Right lobe of liver (tissue), 6 donors: ENCODE data around the gene TCL1B. TPM values are rescaled to one million over a fixed set of nuclear protein-coding genes. Genes with fewer than 3 reads are reported as not detected.

Experiments used
- ATAC-seq, 4 donors: fragments of 200-7000 bp; cut with Tn5 transposase; one replicate each; pipeline ENCODE4 v1.9.1; 2020; ENCODE audit warnings: mild to moderate bottlenecking in 4 of 4, moderate library complexity in 4 of 4
- DNase-seq, 3 donors: peaks; one replicate each; pipeline ENCODE4 v3.0.0-alpha.2; 2020
- H3K27ac ChIP-seq, 3 donors: fragments of 200-600 bp; one replicate each; pipeline ENCODE4 v1.8.0; 2022
- H3K27me3 ChIP-seq, 2 donors: fragments of 200-600 bp; one replicate each; pipeline ENCODE4 v1.8.0; 2022
- H3K36me3 ChIP-seq, 4 donors: fragments of 200-600 bp; sonication (generic) in 1 of 4; one replicate each; pipeline versions ENCODE4 v1.5.1 to v1.8.0; 2017 to 2022; ENCODE audit warnings: control low read depth in 1 of 4
- H3K4me1 ChIP-seq, 4 donors: fragments of 200-600 bp; sonication (generic) in 1 of 4; one replicate each; pipeline versions ENCODE4 v1.5.1 to v1.8.0; 2017 to 2022; ENCODE audit warnings: control low read depth in 1 of 4
- H3K4me3 ChIP-seq, 3 donors: fragments of 200-600 bp; one replicate each; pipeline ENCODE4 v1.8.0; 2022
- H3K9me3 ChIP-seq, 4 donors: fragments of 200-600 bp; sonication (generic) in 1 of 4; one replicate each; pipeline versions ENCODE4 v1.5.1 to v1.8.0; 2017 to 2022; ENCODE audit warnings: control low read depth in 1 of 4
- CTCF ChIP-seq, 4 donors: fragments of 200-600 bp in 3 of 4; fragments of 450-650 bp in 1 of 4; IDR thresholded peaks; one replicate each; pipeline versions ENCODE4 v1.5.1 to v1.8.0; 2016 to 2022; ENCODE audit warnings: antibody characterized with exemption in 4 of 4, mild to moderate bottlenecking in 2 of 4
- POLR2A ChIP-seq: fragments of 450-650 bp; IDR thresholded peaks from one replicate; pipeline ENCODE4 v1.6.1; 2017; ENCODE audit warnings: antibody characterized with exemption, mild to moderate bottlenecking
- WGBS: methylation state at CpG from one replicate; pipeline ENCODE4 v1.1.6; 2018; ENCODE audit warnings: low coverage, low lambda C conversion rate; ENCODE audit not compliant: insufficient coverage; ENCODE audit errors: missing lambda C conversion rate; 5-methylcytosine and 5-hydroxymethylcytosine counted together
- intact Hi-C, 2 donors: fragments of 100-400 bp; cut with DNase I; formaldehyde crosslinking; loops; one replicate each; pipeline versions ENCODE4 v1.11.2 to v1.14.1; 2022
- total RNA-seq, 6 experiments: library from RNA; depleted of rRNA in 2 of 6; stranded (reverse); fragments of >200 nt in 2 of 6; fragmentation: NEBNext Ultra II Directional in 3 of 6; extraction: Animal tissue kit (Norgen Biotek cat#: 25700) in 3 of 6; gene quantifications; one replicate each; pipeline versions ENCODE4 v1.1.0 to v1.2.4, GENCODE V29; 2016 to 2023
- donor health status: DM: no; HTN: yes; CAD: no.
- donor health status: DM: no; HTN: no; CAD: no.
- donor health status: DM: no; HTN: no; CAD: no.
- donor health status: DM: no; HTN: yes; CAD: no.
- donor health status: DM: no; HTN: yes; CAD: no.

The TCL1B gene
- total RNA-seq, 6 experiments from 2014 or later: not detected

DNA sequence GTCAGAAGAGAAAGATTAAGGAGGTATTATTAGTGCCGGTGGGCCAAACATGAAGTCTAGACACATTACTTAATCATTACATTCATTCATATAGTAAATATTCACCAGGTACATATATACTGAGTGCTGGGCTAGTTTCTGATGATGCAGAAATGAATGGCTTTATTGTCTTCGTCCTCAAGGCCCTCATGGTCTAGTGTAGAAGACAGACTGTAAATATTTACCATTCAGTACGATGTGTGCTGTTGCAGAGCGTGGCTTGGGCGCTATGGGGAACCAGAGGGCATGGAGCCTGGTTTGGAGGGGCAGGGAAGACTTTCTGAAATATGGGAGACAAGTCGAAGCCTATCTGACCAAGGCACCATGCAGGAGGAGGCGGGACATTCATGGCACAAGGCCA is 37.0 kb upstream of the TCL1B start:
- no peak for ATAC-seq
- Histone ChIP-seq H3K4me3 (no peak overlapping the region), H3K27me3 (no peaks in the 10 kb centered on the region), H3K27ac (no peak overlapping the region), H3K36me3 (no peaks in the 10 kb centered on the region), H3K4me1 (no peaks in the 10 kb centered on the region), H3K9me3 (no peaks in the 10 kb centered on the region)
- intact Hi-C loops: no loop called here
- TF ChIP-seq CTCF (IDR thresholded peaks at IDR 0.05): no peak
- TF ChIP-seq POLR2A: no peak
- no peak for DNase-seq
- WGBS: 44% methylated on average over 7 of the region's 7 CpGs

DNA sequence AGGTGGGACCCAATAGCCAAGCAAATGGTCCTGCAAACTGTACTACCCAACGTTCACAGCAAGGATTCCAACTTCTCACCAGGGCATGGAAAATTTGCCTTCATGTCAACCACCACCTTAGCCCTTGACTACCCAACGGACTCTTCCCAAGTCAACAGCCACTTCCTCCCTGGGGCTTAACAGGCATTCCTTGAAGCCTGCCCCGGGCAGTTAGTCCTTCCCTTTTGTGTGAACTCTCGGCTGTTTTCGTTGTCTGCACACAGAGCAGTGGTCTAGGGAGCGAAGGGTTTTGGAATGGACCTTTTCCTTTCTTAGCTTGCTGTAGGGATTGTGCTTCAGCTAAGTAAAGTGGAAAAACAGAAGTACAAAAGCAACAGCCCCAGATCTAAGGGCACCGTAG is 35.2 kb upstream of the TCL1B start:
- ATAC-seq: no peak
- no peak overlapping the region for H3K27ac ChIP-seq
- H3K27me3 ChIP-seq: no peaks in the 10 kb centered on the region
- no peaks in the 10 kb centered on the region for H3K4me1 ChIP-seq
- intact Hi-C loops: no loop called here
- no peaks in the 10 kb centered on the region for H3K9me3 ChIP-seq
- 56% methylated on average over 6 of the region's 7 CpGs for WGBS
- TF ChIP-seq CTCF (IDR thresholded peaks at IDR 0.05) (no peak), POLR2A (no peak)
- DNase-seq: no peak
- no peaks in the 10 kb centered on the region for H3K36me3 ChIP-seq
- no peak overlapping the region for H3K4me3 ChIP-seq

- Histone ChIP-seq H3K27ac (no peak overlapping the region), H3K36me3 (no peaks in the 10 kb centered on the region), H3K27me3 (no peaks in the 10 kb centered on the region), H3K4me1 (no peaks in the 10 kb centered on the region), H3K4me3 (no peak overlapping the region), H3K9me3 (no peaks in the 10 kb centered on the region)
- no peak for DNase-seq
- WGBS: 65% methylated on average over 5 of the region's 5 CpGs
- no peak for TF ChIP-seq POLR2A
- TF ChIP-seq CTCF (IDR thresholded peaks at IDR 0.05): no peak
- no peak for ATAC-seq
- intact Hi-C loops: no loop called here
Measured at GRCh38 chr14:95651821-95652583, 34.2 kb upstream of the TCL1B start.

DNA sequence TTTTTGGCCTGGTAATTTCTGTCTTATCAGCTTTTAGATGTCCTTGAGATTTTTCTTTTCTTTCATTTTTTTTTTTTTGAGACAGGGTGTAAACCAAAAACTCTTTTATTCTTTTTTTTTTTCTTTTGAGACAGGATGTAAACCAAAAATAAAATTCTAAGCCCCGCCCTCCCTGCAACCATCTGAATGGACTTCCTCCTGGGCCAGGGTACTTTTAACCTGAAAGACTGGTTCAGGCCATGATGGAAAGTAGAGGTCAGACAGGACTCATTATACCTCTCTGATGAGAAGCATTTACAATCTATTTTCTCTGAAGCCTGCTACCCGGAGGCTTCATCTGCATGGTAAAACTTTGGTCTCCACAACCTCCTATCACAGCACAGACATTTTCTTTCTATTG is 33.5 kb upstream of the TCL1B start:
- no peak for DNase-seq
- 67% methylated on average over 2 of the region's 2 CpGs for WGBS
- no peak for ATAC-seq

More for the DNA sequence above, 33.5 kb upstream of the TCL1B start:
- no peaks in the 10 kb centered on the region for H3K27me3 ChIP-seq
- intact Hi-C loops: no loop called here
- H3K36me3 ChIP-seq: no peaks in the 10 kb centered on the region
- TF ChIP-seq CTCF (IDR thresholded peaks at IDR 0.05) (no peak), POLR2A (no peak)
- H3K27ac ChIP-seq: no peak overlapping the region
- H3K9me3 ChIP-seq: no peaks in the 10 kb centered on the region
- no peaks in the 10 kb centered on the region for H3K4me1 ChIP-seq
- H3K4me3 ChIP-seq: no peak overlapping the region
